MM.1S (cell line): ENCODE data around the gene AMBRA1.

Source experiments
- EZH2phosphoT487 ChIP-seq: fragments of 300-600 bp; sonication (generic); IDR thresholded peaks from 2 replicates; pipeline ENCODE4 v1.6.1; 2018; ENCODE audit warnings: antibody characterized with exemption, low read length
- TF ChIP-seq, protein P1 (sequence below): fragments of 300-600 bp; sonication (generic); IDR thresholded peaks from 2 replicates; pipeline ENCODE4 v1.5.1; 2016; ENCODE audit warnings: antibody characterized with exemption, low read length, mixed read lengths

DNA sequence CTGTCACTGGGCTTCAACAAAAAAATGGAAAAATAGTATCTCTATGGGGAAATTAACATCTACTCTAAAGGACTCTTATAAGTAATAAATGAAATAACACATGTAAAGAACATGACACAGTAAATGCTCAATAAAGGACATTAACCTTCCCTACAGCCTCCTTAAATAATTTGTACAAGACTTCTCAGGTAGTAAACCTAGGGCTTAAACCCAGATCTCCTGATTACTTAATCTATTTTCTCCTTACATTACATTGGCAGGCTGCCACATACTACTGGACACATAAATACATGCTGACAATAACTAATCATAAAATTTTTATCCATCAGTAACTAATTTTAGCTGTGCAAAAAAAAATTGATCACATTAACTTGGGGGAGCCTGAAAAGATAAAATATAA lies 4.9 kb downstream of the AMBRA1 start:
- TF ChIP-seq, protein P1, sequence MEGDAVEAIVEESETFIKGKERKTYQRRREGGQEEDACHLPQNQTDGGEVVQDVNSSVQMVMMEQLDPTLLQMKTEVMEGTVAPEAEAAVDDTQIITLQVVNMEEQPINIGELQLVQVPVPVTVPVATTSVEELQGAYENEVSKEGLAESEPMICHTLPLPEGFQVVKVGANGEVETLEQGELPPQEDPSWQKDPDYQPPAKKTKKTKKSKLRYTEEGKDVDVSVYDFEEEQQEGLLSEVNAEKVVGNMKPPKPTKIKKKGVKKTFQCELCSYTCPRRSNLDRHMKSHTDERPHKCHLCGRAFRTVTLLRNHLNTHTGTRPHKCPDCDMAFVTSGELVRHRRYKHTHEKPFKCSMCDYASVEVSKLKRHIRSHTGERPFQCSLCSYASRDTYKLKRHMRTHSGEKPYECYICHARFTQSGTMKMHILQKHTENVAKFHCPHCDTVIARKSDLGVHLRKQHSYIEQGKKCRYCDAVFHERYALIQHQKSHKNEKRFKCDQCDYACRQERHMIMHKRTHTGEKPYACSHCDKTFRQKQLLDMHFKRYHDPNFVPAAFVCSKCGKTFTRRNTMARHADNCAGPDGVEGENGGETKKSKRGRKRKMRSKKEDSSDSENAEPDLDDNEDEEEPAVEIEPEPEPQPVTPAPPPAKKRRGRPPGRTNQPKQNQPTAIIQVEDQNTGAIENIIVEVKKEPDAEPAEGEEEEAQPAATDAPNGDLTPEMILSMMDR = no peak
- no peak for TF ChIP-seq EZH2phosphoT487
